ENCODE data around the gene UBE2E3.

DNA sequence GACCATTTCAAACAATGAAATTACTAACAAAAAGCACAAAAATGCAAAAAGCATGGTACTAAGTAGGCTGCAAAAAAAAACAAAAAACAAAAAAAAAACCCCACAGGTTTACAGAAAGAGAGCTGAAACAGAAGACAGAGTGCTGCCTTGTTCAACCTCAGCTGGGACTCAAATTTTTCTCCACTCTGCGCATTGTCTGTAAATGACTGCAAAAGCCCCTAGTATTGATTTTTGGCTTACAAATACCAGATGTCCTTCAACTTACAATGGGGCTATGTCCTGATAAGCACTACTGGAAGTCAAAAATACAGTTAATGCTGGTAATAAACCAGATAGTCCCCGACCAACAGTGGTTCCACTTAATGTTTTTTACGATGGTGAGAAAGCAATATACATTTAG, 42.2 kb downstream of the UBE2E3 start:
- TF ChIP-seq, protein P1, sequence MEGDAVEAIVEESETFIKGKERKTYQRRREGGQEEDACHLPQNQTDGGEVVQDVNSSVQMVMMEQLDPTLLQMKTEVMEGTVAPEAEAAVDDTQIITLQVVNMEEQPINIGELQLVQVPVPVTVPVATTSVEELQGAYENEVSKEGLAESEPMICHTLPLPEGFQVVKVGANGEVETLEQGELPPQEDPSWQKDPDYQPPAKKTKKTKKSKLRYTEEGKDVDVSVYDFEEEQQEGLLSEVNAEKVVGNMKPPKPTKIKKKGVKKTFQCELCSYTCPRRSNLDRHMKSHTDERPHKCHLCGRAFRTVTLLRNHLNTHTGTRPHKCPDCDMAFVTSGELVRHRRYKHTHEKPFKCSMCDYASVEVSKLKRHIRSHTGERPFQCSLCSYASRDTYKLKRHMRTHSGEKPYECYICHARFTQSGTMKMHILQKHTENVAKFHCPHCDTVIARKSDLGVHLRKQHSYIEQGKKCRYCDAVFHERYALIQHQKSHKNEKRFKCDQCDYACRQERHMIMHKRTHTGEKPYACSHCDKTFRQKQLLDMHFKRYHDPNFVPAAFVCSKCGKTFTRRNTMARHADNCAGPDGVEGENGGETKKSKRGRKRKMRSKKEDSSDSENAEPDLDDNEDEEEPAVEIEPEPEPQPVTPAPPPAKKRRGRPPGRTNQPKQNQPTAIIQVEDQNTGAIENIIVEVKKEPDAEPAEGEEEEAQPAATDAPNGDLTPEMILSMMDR (IDR thresholded peaks at IDR 0.05; ENCODE audit: low read depth, low read length, poor library complexity, severe bottlenecking), result no peak
- TF ChIP-seq EZH2phosphoT487 (IDR thresholded peaks at IDR 0.05; ENCODE audit: borderline replicate concordance, low read length), result no peak

Measured in DOHH2 (cell line).